B cell (primary cell): Measurements from ENCODE around the gene PAPSS1.

Experiments
- EZH2 ChIP-seq: IDR thresholded peaks from 2 replicates; pipeline ENCODE4 v1.6.1; 2012; ENCODE audit warnings: borderline replicate concordance, low read depth, mild to moderate bottlenecking, moderate library complexity, low read length; ENCODE audit not compliant: insufficient read depth, poor library complexity, severe bottlenecking
- TF ChIP-seq, protein P1 (sequence below): fragments of 200-600 bp; IDR thresholded peaks from one replicate; pipeline ENCODE4 v1.8.0; 2022; ENCODE audit warnings: antibody characterized with exemption, mild to moderate bottlenecking

DNA sequence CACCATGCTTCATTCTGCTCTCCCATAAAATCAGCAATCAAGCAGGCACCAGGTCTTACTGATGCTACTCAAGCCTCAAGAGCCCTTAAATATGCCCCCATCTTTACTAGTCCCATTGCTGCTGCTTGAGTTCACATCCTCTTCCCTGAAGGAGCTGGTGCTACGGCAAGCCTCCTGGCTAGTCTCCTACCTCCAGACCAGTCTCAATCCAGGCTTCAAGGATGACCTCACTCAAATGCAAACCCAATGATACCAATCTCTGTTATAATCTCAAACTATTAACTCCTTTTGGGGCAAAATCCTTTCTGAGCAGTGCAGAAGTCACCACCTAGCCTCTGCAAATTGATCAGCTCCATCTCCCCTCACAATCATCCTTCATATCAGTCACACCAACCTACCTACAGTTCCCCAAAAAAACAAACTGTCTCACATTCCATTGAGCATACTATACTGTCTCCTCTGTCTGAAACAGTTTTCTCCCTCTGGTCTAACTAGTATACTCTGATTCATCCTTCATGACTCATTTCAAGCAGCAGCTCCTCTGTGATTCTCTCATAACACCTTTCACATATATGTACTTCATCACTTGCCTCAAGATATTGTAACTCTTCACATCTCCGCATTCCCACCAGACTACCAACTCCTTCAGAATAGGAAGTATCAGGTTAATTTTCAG is 30.0 kb downstream of the PAPSS1 start:
- TF ChIP-seq, protein P1, sequence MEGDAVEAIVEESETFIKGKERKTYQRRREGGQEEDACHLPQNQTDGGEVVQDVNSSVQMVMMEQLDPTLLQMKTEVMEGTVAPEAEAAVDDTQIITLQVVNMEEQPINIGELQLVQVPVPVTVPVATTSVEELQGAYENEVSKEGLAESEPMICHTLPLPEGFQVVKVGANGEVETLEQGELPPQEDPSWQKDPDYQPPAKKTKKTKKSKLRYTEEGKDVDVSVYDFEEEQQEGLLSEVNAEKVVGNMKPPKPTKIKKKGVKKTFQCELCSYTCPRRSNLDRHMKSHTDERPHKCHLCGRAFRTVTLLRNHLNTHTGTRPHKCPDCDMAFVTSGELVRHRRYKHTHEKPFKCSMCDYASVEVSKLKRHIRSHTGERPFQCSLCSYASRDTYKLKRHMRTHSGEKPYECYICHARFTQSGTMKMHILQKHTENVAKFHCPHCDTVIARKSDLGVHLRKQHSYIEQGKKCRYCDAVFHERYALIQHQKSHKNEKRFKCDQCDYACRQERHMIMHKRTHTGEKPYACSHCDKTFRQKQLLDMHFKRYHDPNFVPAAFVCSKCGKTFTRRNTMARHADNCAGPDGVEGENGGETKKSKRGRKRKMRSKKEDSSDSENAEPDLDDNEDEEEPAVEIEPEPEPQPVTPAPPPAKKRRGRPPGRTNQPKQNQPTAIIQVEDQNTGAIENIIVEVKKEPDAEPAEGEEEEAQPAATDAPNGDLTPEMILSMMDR: no peak
- no peak for TF ChIP-seq EZH2
